NCI-H345 treated with DMSO at 0.1 percent for 48 hours (cell line): ENCODE data around the gene PHF20.
"Not testable (repeated sequence)": the region's sequence is repeated elsewhere in the genome, so short reads cannot be mapped to it uniquely, and the experiment has no call there.

Experiments
- DNase-seq: peaks from one replicate; lab custom pipeline; 2025; ENCODE audit not compliant: unreplicated experiment; lab: John Stamatoyannopoulos, UW

Gene PHF20

GRCh38 chr20:35968930-35969329 lies 197.1 kb downstream of the PHF20 start:
- no peak for DNase-seq

- DNase-seq = no peak
Measured at GRCh38 chr20:35971981-35972380, 200.2 kb downstream of the PHF20 start.

GRCh38 chr20:35972462-35972861 lies 200.6 kb downstream of the PHF20 start:
- no peak for DNase-seq

- no peak for DNase-seq
Measured at GRCh38 chr20:35974256-35974655, 202.4 kb downstream of the PHF20 start.

GRCh38 chr20:35975576-35976373 lies 204.0 kb downstream of the PHF20 start:
- DNase-seq = no peak

- no peak for DNase-seq
Measured at GRCh38 chr20:35978041-35978513, 206.3 kb downstream of the PHF20 start.

- DNase-seq = no peak
Measured at GRCh38 chr20:35979544-35979943, 207.7 kb downstream of the PHF20 start.

- DNase-seq = no peak
Measured at GRCh38 chr20:35981969-35982368, 210.2 kb downstream of the PHF20 start.

GRCh38 chr20:35984382-35984781 lies 212.6 kb downstream of the PHF20 start:
- no peak for DNase-seq

- no peak for DNase-seq
Measured at GRCh38 chr20:35985806-35986205, 214.0 kb downstream of the PHF20 start.

GRCh38 chr20:35988910-35989463 lies 217.2 kb downstream of the PHF20 start:
- DNase-seq = no peak

- DNase-seq = no peak
Measured at GRCh38 chr20:35991142-35991771, 219.4 kb downstream of the PHF20 start.

- peak; percentile 78 for DNase-seq
Measured at GRCh38 chr20:35992713-35993335, 221.0 kb downstream of the PHF20 start.

- peak; percentile 84 for DNase-seq
Measured at GRCh38 chr20:35994994-35995453, 223.2 kb downstream of the PHF20 start.

GRCh38 chr20:35996492-35996891 lies 224.7 kb downstream of the PHF20 start:
- not testable (repeated sequence) for DNase-seq
